NK-92 (cell line): ENCODE data around the gene TAF11.
"Not testable (repeated sequence)": the region's sequence is repeated elsewhere in the genome, so short reads cannot be mapped to it uniquely, and the experiment has no call there.

Experiments used
- DNase-seq: peaks from one replicate; lab custom pipeline; 2025; ENCODE audit not compliant: unreplicated experiment; lab: John Stamatoyannopoulos, UW

Gene TAF11

DNA sequence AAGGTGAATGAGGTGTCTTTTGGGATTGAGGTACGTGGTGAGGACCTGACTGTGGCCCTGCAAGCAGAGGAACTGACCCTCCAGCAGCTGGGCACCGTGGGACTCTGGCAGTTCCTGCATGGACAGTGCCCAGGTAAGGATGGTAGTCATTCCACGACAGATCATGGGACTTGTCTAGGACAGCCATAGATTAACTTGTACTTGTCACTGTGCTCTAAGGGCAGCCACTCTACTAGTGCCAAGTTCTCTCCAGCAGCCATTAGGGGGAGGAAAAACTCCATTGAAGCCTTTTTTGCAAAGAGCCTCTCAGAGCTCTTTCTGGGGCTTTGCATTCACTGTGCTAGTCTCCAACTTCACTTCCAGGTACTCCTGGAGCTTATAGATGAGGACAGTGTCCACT, 20.4 kb downstream of the TAF11 start:
- DNase-seq = no peak

DNA sequence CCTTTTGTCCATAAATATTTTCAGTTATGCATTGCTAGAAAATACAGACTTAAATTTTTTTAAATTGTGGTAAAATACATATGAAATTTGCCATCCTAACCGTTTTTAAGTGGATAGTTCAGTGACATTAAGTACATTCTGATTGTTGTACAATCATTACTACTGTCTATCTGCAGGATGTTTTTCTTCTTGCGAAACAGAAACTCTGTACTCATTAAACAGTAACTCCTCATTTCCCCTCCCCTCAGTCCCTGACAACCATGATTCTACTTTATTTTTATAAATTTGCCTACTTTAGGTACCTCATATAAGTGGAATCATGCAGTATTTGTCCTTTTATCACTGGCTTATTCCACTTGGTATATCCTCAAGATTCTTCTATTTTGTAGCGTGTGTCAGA, 21.3 kb downstream of the TAF11 start:
- DNase-seq = no peak

DNA sequence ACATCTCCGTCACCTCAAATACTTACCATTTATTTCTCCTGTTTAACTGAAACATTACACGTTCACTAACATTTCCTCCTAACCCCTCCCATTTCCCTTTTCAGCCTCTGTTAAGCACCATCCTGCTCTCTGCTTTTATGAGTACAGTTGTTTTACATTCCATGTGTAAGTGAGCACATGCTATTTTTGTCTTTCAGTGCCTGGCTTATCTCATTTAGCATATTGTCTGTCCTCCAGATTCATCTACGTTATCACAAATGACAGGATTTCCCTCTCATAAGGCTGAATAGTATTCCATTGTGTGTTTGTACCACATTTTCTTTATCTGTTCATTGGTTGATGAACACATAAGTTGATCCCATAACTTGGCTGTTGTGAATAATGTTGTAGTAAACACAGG, 22.7 kb downstream of the TAF11 start:
- DNase-seq = no peak

DNA sequence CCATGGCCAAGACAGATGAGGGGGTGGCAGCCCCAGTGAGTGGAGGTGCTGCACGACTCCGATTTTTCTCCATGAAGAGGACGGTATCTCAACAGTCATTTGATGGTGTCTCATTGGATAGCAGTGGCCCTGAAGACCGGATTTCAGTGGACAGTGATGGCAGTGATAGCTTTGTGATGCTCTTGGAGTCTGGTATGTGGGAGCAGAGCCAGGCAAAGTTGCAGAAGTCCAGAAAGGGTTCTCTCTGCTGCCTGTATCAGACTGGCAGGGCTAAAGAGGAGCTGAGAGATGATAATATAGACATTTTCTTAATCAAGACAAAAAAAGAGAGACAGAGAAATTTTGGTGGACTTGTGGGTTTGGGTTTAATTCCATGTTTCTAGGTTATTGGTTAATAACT, 23.8 kb downstream of the TAF11 start:
- no peak for DNase-seq

DNA sequence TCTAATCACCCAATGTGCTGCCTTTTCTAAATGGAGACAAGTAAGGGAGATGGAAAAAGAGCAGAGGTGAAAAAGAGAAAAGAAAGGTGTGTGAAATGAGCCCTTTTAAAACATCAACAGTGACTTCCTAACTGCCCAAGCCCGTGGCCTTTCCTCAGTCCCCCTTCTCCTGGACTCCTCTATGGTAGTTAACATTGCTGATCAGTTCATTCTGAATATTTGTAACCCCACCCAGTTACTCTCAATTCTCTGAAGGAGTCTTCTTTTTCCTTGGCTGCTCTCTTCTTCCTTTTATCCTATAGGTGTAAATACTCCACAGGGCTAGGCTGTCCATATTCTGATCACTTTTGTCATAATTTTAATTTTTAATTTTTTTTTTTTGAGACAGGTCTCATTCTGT, 27.1 kb downstream of the TAF11 start:
- no peak for DNase-seq

GRCh38 chr6:34859951-34860350, 27.9 kb downstream of the TAF11 start:
- DNase-seq = no peak

DNA sequence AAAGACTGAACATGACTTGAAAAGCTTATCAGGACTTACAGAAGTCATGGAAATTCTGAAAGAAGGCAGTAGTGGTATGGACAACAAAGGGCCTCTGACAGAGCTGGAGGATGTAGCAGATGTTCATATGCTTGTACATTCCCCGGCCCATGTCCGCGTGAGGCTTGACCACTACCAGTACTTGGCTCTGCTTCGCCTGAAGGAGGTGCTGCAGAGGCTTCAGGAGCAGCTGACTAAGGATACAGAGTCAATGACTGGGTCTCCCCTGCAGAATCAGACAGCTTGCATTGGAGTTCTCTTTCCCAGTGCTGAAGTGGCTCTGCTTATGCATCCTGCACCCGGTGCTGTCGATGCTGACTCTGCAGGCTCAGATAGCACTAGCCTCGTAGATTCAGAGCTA, 29.2 kb downstream of the TAF11 start:
- DNase-seq = no peak

DNA sequence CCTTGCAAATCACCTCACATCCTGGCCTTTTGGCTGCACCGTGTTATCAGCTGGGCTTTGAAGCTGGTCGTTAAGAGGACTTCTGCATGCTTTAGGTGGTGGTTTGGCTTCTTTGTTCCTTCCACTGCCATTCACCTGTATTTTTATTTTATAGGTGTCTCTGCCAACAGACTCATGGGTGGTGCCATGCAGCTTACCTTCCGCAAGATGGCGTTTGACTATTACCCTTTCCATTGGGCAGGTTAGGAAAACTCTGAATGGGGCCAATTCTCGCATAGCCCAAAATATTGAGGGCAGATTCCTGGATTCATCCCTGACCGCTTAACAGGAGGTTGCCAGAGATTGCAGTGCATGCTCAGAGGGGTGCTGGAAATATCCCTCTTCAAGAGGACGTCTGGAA, 32.4 kb downstream of the TAF11 start:
- no peak for DNase-seq

- DNase-seq = no peak
Observed at GRCh38 chr6:34852406-34853085, 35.3 kb downstream of the TAF11 start.

DNA sequence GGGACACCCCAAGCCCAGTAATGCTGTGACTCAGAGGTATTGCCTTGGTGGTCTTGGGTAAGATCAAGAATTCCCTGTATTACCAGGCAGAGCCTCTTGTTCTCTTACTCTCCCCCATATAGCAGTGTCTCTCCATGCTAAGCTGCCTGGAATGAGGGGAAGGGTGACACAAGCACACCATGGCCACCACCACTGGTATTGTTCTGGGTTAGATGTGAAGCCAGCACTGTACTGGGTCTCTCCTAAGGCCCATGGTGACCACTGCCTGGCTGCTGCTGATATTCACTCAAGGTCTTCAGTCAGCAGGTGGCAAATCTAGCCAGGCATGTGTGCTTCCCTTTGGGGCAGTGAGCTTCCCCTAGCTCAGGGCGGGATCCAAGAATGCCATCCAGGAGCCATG, 36.5 kb downstream of the TAF11 start:
- no peak for DNase-seq

DNA sequence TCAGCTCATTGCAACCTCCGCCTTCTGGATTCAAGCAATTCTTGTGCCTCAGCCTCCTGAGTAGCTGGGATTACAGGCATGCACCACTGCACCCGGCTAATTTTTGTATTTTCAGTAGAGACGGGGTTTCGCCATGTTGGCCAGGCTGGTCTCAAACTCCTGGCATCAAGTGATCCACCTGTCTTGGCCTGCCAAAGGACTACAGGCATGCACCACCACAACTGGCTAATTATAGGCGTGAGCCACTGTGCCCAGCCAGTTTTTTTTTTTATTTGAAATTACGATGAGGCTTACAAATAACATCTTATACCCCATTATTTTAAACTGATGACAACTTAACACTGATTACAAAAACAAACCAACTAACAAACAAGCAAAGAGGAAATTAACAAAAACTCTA, 38.8 kb downstream of the TAF11 start:
- not testable (repeated sequence) for DNase-seq

DNA sequence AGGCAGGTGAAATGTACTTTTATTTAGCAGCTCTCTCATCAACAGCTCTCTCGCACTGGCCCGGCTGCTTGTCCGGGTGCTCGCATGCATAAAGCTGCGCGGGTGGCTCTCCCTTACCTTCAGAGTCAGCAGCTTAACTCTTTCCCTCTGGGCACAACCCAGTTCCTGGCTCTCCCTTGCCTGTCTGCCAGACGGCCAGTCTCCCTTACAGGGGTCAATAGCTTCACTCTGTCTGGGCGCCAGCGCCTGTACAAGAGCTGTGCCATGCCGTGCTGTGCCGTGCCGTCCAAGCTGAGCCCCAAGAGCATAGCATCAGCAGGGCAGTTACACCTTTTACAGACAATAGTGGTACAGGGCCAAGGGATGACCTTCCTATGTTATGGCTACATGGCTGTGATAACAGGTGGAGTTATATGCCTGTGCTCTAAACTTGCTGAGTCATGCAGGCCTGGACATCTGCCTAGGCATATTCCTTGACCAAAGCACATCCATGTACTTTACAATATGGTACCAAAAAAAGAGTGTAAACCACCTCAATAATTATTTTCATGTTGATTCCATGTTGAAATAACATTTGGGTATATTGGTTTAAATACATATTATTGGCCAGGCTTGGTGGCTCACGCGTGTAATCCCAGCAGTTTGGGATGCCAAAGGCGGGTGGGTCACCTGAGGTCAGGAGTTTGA, 48.0 kb downstream of the TAF11 start:
- DNase-seq = no peak

GRCh38 chr6:34837528-34837927, 50.3 kb downstream of the TAF11 start:
- DNase-seq = no peak

GRCh38 chr6:34836451-34836850, 51.4 kb downstream of the TAF11 start:
- DNase-seq = no peak

GRCh38 chr6:34836008-34836407, 51.8 kb downstream of the TAF11 start:
- no peak for DNase-seq

DNA sequence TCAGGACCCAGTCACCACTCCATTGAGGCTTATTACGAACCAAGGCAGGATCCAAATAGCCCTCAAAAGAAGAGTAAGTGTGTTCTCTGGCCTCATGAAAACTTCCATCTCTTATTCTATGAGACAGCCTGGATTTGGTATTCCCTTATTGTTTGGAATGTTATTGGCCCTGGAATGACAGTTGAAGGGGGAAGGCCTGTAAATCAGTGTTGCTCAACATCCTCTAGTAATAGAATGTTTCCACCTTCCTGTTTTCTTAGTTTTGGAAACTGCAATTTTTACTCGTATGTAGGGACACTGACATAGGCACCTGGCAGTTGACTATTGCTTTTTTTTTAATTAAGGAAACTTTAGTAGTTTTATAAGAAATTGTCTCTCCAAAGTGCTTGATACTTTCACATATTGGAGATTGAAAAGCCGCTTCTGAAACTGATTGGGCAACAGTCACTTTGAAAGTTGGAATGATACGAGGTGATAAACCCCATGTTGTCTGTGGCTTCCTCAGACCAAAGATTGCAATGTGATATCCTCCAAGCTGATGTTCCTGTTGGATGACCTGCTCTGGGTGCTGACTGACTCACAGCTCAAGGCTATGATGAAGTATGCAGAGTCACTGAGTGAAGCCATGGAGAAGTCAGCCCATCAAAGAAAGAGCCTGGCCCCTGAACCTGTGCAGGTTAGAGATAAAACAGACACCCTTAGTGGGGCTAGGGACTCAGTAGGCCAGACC, 52.9 kb downstream of the TAF11 start:
- no peak for DNase-seq

DNA sequence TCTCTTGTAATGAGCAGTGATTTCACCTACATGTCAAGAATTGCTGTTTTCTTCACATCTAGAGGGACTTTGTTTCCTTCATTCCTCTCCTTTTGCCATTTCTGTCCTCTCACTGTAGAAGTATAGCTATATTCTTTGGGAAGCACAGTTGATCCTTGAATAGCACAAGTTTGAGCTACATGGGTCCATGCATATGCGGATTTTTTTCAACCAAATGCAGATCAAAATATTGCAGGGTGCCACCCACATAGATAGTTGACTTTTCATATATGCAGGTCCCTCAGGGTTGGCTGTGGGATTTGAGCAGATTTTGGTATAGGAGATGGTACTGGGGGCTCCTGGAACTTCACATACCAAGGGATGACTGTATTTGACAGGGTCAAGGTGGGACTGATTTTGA, 54.9 kb downstream of the TAF11 start:
- DNase-seq = no peak

GRCh38 chr6:34829137-34829536, 58.7 kb downstream of the TAF11 start:
- no peak for DNase-seq
